Ovary (tissue), 9 donors: ENCODE data around the gene PPP6R1. TPM values are rescaled to one million over a fixed set of nuclear protein-coding genes. Genes with fewer than 3 reads are reported as not detected.

Experiments used
- DNase-seq, 5 donors: peaks; one replicate each; pipeline ENCODE4 v3.0.0-alpha.2; 2019 to 2020
- H3K27ac ChIP-seq, 2 donors: fragments of 200-600 bp; one replicate each; pipeline versions ENCODE4 v1.5.1 to v1.8.0; 2019 to 2022
- H3K27me3 ChIP-seq: fragments of 200-600 bp; one replicate; pipeline ENCODE4 v1.8.0; 2022
- H3K36me3 ChIP-seq: fragments of 200-600 bp; sonication (generic); one replicate; pipeline ENCODE4 v1.5.1; 2019
- H3K4me1 ChIP-seq: one replicate; pipeline ENCODE4 v1.8.1; 2013; ENCODE audit warnings: mild to moderate bottlenecking, moderate library complexity; ENCODE audit not compliant: insufficient read depth
- H3K4me3 ChIP-seq: fragments of 200-600 bp; sonication (generic); one replicate; pipeline ENCODE4 v1.5.1; 2017
- H3K9me3 ChIP-seq, 2 donors: fragments of 200-600 bp in 1 of 2; sonication (generic) in 1 of 2; one replicate each; pipeline versions ENCODE4 v1.5.1 to v1.8.1; 2013 to 2019; ENCODE audit warnings: mild to moderate bottlenecking in 1 of 2, moderate library complexity in 1 of 2
- CTCF ChIP-seq, 3 donors: fragments of 450-650 bp in 2 of 3; fragments of 200-600 bp in 1 of 3; IDR thresholded peaks; one replicate each; pipeline versions ENCODE4 v1.5.1 to v1.8.0; 2016 to 2022; ENCODE audit warnings: antibody characterized with exemption in 3 of 3, mild to moderate bottlenecking in 1 of 3
- EP300 ChIP-seq: sonication (generic); formaldehyde crosslinking; IDR thresholded peaks from one replicate; pipeline ENCODE4 v1.6.1; 2017; ENCODE audit warnings: antibody characterized with exemption
- POLR2A ChIP-seq: fragments of 450-650 bp; IDR thresholded peaks from one replicate; pipeline ENCODE4 v1.6.1; 2017; ENCODE audit warnings: antibody characterized with exemption, mild to moderate bottlenecking, moderate library complexity
- WGBS, 3 donors: extraction: QIAGEN DNeasy Blood & Tissue Kit in 1 of 3; methylation state at CpG; one replicate each; pipeline versions ENCODE4 v1.1.5 to v1.1.7; 2013 to 2017; 5-methylcytosine and 5-hydroxymethylcytosine counted together
- intact Hi-C, 4 donors: fragments of 100-400 bp; cut with DNase I; formaldehyde crosslinking; loops; one replicate each; pipeline versions ENCODE4 v1.11.0 to v1.15.1; 2022 to 2023
- polyA plus RNA-seq, 2 donors: library from polyadenylated mRNA; stranded (reverse); fragments of 200-250 nt in 1 of 2; fragments of 350-450 nt in 1 of 2; fragmentation: Illumina TruSeq in 1 of 2; extraction: RNeasy Lipid Tissue Mini Kit (QIAGEN cat#74804) in 1 of 2; gene quantifications; one replicate each; pipeline ENCODE4 v1.2.3, GENCODE V29; 2013 to 2014
- total RNA-seq, 7 donors: library from RNA; depleted of rRNA in 2 of 7; stranded (reverse); fragments of >200 nt in 2 of 7; fragmentation: NEBNext Ultra II Directional in 3 of 7; extraction: Animal tissue kit (Norgen Biotek cat#: 25700) in 3 of 7; gene quantifications; one replicate each; pipeline versions ENCODE4 v1.1.0 to v1.2.4, GENCODE V29; 2016 to 2023
- donor health status: DM: no; HTN: no; CAD: no; lungs with moderate emphysema.
- donor health status: DM: no; HTN: no; CAD: no.
- donor health status: Bipolar disorder and iron deficiency.
- donor health status: DM: yes; HTN: yes; CAD: no.
- donor health status: DM: no; HTN: no; CAD: no.
- donor health status: DM: yes; HTN: yes; CAD: no.

PPP6R1 gene
- total and polyA plus RNA-seq, 9 donors = 14.1 to 52.2 (median 42.9) TPM

GRCh38 chr19:55252760-55253663, 5.8 kb downstream of the PPP6R1 start:
- WGBS, 3 donors = 80 to 83% (median 82%) methylated on average over 21 of the region's 21 CpGs
- no peaks in the 10 kb centered on the region for H3K36me3 ChIP-seq

GRCh38 chr19:55251341-55252081, 7.3 kb downstream of the PPP6R1 start:
- H3K27me3 ChIP-seq = no peaks in the 10 kb centered on the region
- peaks cover 8% of the 10 kb centered on the region for H3K4me1 ChIP-seq
- intact Hi-C loops = no loop called here
- H3K27ac ChIP-seq = no peak overlapping the region
- no peaks in the 10 kb centered on the region for H3K36me3 ChIP-seq
- TF ChIP-seq EP300 (no peak), POLR2A (no peak), CTCF (IDR thresholded peaks at IDR 0.05) (no peak)
- 66 to 70% (median 70%) methylated on average over 19 of the region's 19 CpGs for WGBS, 3 donors
- H3K4me3 ChIP-seq = no peak overlapping the region
- H3K9me3 ChIP-seq = no peaks in the 10 kb centered on the region
- DNase-seq = peak in 1 of 5 donors; percentile 29

More at GRCh38 chr19:55252760-55253663, 5.8 kb downstream of the PPP6R1 start:
- no peak overlapping the region for H3K27ac ChIP-seq
- no peaks in the 10 kb centered on the region for H3K9me3 ChIP-seq
- peaks cover 15% of the 10 kb centered on the region for H3K4me1 ChIP-seq
- H3K27me3 ChIP-seq = no peaks in the 10 kb centered on the region
- intact Hi-C loops = no loop called here
- no peak overlapping the region for H3K4me3 ChIP-seq
- no peak for TF ChIP-seq EP300
- TF ChIP-seq CTCF (IDR thresholded peaks at IDR 0.05) = no peak
- TF ChIP-seq POLR2A = no peak
- DNase-seq = peak in 1 of 5 donors; percentile 23

- intact Hi-C loops = no loop called here
- H3K9me3 ChIP-seq = no peaks in the 10 kb centered on the region
- WGBS, 3 donors = 83 to 86% (median 85%) methylated on average over 18 of the region's 18 CpGs
- H3K27me3 ChIP-seq = no peaks in the 10 kb centered on the region
- no peak overlapping the region for H3K4me3 ChIP-seq
- peaks cover 2% of the 10 kb centered on the region for H3K4me1 ChIP-seq
- no peak overlapping the region for H3K27ac ChIP-seq
- TF ChIP-seq POLR2A (no peak), EP300 (no peak), CTCF (IDR thresholded peaks at IDR 0.05) (no peak)
- peak in 1 of 5 donors; percentile 21 for DNase-seq
- H3K36me3 ChIP-seq = no peaks in the 10 kb centered on the region
Observed at GRCh38 chr19:55250262-55251036, 8.4 kb downstream of the PPP6R1 start.

- DNase-seq = no peak
Observed at GRCh38 chr19:55249841-55250240, 9.0 kb downstream of the PPP6R1 start.

More at GRCh38 chr19:55249841-55250240, 9.0 kb downstream of the PPP6R1 start:
- intact Hi-C loops = no loop called here
- WGBS, 3 donors = 87 to 95% (median 92%) methylated on average over 11 of the region's 11 CpGs
- Histone ChIP-seq H3K4me3 (no peak overlapping the region), H3K27me3 (no peaks in the 10 kb centered on the region), H3K4me1 (peaks cover 2% of the 10 kb centered on the region), H3K36me3 (no peaks in the 10 kb centered on the region), H3K9me3 (no peaks in the 10 kb centered on the region), H3K27ac (no peak overlapping the region)
- no peak for TF ChIP-seq CTCF (IDR thresholded peaks at IDR 0.05)
- no peak for TF ChIP-seq EP300
- no peak for TF ChIP-seq POLR2A
